ENCODE data around the gene NT5M.

The NT5M gene

DNA sequence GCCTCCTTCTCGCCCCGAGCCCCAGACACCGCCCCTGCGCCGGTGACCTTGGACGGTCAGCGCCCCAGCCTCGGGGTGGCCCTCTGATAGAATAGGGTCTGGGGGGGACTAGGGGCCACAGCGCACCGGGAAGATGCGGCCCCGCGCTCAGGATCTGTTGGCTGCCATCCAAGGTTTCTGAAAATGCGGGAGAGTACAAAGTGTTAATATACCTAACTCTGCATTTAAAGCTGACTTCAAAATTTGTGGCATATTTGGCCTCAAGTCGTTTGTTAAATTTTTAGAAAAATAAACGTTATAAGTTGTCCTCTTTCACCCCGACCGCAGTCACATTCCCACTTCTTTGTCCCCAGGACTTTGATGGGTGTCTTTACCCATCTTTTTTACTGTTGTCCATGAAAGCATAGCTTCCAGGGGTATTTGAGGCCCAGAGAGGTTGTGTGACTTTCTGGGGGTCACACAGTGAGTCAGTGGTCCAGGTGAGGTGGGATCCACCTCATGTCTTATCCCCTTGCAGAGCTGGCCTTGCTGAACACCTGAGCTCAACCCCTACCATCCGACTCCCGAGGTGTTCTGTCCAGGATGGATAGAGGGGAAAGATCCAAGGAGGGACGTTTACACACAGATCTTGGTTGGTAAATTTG, 796 bp downstream of the NT5M start:
- DNase-seq: no peak

DNA sequence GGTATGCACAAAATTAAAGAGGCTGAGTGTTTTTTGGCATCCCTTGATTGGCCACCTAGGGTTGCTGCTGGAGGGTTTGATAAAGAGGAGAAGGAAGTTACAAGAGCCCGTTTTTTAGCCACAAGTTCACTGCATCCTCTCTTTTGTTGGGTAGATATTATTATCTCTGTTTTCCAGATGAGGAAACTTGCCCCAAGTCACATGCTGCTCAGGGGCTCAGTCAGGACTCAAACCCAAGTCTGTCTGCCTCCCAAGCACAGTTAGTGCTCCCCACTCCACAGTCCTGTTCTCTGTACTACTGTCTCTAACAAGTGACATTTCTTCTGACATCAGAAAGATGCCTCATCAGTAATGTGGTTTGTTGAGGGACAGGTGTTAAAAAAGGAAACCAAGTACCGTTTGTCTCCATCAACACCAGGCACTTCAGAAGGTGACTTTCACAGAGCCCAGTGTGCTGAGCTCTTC, 1.4 kb downstream of the NT5M start:
- no peak for DNase-seq

GRCh38 chr17:17305281-17305801, 2.2 kb downstream of the NT5M start:
- peak; percentile 22 to 48 for DNase-seq

- DNase-seq: no peak
Observed at GRCh38 chr17:17309356-17309755, 6.2 kb downstream of the NT5M start.

GRCh38 chr17:17313350-17313991, 10.3 kb downstream of the NT5M start:
- no peak for DNase-seq

GRCh38 chr17:17314501-17315071, 11.4 kb downstream of the NT5M start:
- DNase-seq: no peak

DNA sequence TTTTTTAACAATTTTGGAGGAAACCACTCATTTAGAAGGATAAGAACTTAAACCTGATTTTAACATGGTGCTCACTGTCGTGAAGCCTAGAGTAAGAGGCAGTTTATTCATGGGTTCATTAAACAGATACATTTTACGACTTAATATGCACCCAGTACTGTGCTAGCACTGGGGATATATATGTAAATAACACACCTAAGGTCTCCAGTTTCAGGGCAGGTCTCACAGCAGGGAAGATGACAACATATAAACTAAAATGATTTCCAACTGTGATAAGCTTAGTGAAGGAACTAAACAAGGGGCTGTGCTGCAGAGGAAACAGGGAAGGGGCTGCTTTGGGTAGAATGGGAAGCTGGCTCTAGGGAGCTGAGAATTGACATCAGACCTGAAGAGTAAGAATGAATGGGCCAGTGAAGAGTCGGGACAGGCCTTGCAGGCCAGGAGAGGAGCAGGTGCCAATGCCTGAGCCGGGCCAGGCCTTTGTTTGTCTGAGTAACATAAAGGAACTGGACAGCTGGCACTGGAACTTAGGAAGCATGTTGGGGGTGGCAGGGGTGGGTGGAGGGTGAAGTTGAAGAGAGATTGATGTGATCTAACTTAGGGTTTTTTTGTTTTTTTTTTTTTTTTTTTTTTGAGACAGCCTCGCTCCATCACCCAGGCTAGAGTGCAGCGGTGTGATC, 12.1 kb downstream of the NT5M start:
- DNase-seq: peak in 1 of 2 experiments; percentile 26

DNA sequence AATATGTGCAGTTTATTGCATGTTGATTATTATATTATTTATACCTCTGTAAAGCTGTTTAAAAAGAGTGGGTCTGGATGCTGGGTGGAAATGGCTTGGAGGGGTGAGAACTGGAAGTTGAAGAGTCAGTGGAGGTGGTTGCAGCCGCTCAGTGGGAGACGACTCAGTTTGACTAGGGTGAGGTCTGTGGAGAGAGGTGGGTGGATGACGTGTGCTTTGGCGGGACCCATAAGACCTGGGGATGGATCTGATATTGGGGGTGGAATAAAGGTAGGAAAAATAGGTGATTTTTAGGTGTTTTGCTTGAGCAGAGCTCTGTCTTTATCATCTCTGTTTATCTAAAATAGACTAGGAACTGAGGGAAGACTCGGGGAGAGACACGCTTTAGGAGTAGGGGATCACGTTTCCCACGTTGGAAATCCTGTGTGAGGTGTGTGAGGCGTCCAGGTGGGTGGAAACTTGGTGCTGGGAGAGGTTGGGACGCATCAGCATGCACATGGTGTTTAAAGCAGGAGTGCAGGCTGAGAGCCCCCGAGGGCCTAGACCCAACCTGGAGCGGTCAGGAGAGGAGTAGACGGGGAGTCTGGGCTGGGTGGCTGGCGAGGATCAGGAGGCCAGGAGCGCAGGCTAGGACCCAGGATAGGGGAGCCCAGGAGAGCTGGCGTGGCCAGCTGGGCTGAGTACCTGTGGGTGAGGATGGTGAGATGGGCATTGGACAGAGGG, 17.2 kb downstream of the NT5M start:
- DNase-seq: no peak

GRCh38 chr17:17320911-17321220, 17.7 kb downstream of the NT5M start:
- no peak for DNase-seq

GRCh38 chr17:17321356-17322025, 18.3 kb downstream of the NT5M start:
- no peak for DNase-seq

DNA sequence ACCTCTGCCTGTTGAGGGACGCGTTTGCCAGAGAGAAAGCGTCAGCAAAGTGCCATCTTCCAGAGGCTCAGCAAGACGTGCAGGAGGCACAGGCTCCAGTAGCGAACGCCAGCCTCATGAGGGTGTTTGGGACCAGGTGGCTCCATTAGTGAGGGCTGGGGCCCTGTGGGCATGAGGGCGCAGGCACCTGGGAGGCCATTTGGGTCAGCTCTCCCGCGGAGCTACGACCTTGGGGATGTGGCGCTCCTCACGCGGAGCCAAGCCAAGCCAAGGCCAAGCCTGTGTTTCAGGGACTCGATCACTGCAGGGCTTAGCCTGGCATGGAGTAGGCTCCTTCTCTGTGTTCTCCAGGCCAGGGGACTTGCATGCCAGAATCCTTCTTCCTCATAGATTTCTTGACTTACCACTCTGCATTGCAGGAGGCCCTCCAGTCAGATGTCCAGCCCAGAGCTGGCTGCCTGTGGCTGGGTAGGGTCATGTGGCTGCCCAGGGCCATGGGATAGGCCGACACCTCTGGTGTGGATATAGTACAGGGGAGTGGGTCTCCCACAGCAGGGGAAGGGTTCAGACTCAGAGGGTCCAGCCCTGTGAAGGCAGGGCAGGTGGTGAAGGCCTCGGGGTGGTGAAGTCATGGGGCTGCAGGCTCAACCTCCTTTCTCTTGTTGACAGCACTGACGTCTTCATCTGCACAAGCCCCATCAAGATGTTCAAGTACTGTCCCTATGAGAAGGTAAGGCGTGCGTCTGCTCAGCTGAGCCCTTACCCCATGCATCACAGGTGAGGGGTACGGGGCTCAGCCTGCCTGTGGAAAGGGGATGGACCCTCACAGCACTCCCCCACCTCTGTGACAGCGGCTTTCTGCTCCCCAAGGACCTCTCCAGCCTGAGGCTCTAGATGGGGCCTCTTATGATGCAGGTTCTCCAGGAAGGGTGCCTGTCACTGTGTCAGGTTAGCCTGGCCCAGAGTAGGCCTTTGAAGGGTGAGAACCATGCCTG, 19.6 kb downstream of the NT5M start:
- no peak for DNase-seq

DNA sequence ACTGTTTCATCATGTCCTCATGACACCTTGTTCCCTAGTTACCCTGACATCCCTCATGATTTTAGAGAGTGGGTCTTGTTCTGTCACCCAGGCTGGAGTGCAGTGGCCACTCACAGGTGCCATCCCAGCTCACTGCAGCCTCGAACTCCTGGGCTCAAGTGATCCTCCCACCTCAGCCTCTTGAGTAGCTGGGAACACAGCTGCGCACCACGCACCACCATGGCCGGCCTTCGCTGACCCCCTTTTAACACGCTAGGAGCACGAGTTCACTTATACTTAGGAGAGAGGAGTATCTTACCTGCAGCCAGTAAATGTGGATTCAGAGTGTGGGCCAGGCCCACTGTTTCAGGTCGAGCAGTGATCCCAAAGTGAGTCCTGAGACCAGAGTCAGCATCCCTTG, 21.4 kb downstream of the NT5M start:
- DNase-seq: no peak

DNA sequence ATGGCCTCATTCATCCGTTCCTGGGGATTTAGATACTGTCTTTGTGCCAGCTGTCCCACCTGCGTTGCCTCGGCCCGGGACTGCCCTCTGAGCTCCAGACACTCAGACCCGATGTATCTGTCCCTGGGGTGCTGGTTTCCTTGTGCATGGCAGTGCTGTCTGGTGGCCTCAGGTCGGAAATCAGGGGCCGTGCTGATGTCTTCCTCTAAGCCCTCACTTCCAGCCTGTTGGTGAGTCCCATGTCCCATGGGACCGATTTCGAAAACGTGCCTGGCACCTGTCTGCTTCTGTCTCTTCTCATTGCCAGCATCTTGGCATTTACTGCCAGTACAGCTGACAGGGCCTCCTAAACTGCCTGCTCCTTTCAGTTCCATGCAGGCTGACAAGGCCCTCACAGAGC, 22.1 kb downstream of the NT5M start:
- no peak for DNase-seq

DNA sequence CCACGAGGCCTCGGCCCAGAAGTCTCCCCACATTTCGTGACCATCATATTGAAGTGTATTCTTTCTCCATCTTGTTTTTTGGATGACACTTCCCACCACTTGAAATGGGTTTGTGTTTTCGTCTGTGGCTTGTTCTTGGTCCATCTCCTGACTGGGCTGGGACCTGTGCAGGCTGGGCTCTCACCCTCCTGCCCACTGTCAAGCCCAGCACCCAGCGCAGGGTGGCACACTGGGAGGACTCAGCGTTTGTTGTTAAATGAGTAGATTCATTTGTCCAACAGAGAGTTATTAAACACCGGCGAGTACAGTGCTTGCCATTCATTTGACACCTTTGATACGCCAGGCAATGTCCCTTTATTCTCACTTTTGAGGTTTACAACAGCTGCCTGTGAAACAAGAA, 22.6 kb downstream of the NT5M start:
- no peak for DNase-seq

GRCh38 chr17:17326275-17326875, 23.2 kb downstream of the NT5M start:
- DNase-seq: no peak

DNA sequence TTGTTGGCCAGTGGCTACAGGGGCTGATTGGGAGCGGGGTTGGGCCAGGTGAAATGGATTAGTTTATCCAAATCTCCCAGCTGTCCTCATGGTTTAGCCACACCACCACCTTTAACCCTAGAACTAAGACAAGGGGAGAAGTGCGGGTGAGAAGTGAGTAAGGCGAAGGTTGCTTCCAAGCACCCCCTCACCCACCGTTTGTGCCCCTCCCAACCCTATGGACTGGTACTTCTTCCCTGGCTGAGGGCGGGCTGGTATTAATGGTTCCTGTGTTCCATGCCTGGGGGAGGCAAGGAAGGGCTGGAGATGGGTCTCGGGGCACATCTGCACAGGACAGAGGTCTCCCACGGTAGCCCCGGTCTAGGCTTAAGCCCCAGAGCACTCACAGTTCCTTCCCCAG, 25.1 kb downstream of the NT5M start:
- no peak for DNase-seq

- no peak for DNase-seq
Observed at GRCh38 chr17:17341452-17341851, 38.3 kb downstream of the NT5M start.

GRCh38 chr17:17342242-17342945, 39.2 kb downstream of the NT5M start:
- DNase-seq: no peak

DNA sequence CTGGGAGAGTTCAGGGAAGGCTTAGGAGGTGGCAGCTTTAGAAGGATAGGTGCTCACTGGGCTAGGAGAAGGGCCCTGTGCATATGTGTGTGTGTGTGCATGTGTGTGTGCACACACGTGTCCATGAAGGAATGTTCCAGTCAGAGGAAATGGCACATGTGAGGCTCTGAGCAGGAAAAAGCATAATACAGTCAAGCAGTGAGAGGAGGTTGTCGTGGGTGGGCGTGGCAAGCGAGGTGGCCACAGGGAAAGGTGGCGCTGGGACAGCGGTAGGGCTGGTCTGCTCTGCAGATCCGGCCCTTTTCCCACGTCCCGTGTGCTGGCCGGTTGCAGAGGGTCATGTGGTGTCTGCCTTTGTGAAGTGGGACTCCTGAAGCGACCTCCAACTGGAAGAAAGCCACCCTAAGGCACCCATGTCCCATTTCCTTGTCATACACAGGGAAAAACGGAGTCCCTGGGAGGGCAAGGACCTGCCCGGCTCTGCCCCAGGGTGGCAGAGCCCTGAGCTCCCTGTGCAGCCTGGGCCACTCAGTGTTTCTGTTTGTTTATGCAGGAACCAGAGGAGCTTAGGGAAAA, 40.1 kb downstream of the NT5M start:
- DNase-seq: no peak
